GM12878 (cell line): ENCODE results near the gene TAC3.

Source experiments
- CHD2 ChIP-seq: IDR thresholded peaks from 2 replicates; pipeline ENCODE4 v1.6.1; 2011; ENCODE audit warnings: low read depth, low read length, improper control_type of control experiment, borderline replicate concordance
- CHD4 ChIP-seq: fragments of 200-600 bp; sonication (generic); IDR thresholded peaks from 2 replicates; pipeline ENCODE4 v1.6.1; 2016; ENCODE audit warnings: mild to moderate bottlenecking
- EZH2 ChIP-seq: IDR thresholded peaks from 2 replicates; pipeline ENCODE4 v1.6.1; 2012; ENCODE audit warnings: low read depth, mild to moderate bottlenecking, control low read depth, inconsistent platforms, low read length, borderline replicate concordance; ENCODE audit not compliant: control insufficient read depth
- SP1 ChIP-seq: IDR thresholded peaks from one replicate; pipeline ENCODE4 v1.6.1; 2011; ENCODE audit warnings: low read depth, low read length
- TARDBP ChIP-seq: IDR thresholded peaks from 2 replicates; pipeline ENCODE4 v1.6.1; 2016; ENCODE audit warnings: borderline replicate concordance
- TF ChIP-seq, protein P1 (sequence below), 3 experiments: IDR thresholded peaks in 2 of 3; conservative IDR thresholded peaks in 1 of 3; 2 replicates each; pipeline ENCODE4 v1.5.1; 2011; ENCODE audit warnings: low read depth in 3 of 3, low read length in 3 of 3, mild to moderate bottlenecking in 3 of 3, control low read depth in 2 of 3, moderate library complexity in 2 of 3, inconsistent platforms in 1 of 3, mixed read lengths in 1 of 3; ENCODE audit not compliant: control insufficient read depth in 2 of 3, insufficient read depth in 1 of 3; ENCODE audit errors: extremely low read depth in 1 of 3
- TF ChIP-seq, protein P2 (sequence below): IDR thresholded peaks from 2 replicates; pipeline ENCODE4 v1.6.1; 2011; ENCODE audit warnings: low read depth, mild to moderate bottlenecking, low read length, moderate library complexity, borderline replicate concordance; ENCODE audit errors: extremely low read depth

DNA sequence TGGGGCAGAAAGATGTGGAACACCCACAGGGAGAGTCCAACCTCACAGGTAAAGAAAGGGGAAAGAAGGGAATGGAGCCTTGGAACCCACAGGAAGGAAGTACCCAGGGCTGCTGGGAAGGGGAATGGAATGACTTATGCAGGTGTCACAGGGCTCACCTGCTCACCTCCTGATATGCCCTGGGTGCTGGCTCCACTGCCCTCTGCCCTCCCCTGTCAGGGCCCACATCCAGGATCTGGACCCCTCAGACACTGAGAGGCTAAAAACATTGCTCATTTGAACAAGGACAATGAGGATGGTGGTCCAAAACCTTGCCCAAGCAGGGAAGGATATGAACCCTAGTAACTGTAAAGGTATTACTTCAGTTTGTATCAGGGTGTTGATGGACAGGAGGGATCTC is 29.3 kb downstream of the TAC3 start:
- no peak for TF ChIP-seq TARDBP
- TF ChIP-seq CHD2 = no peak
- TF ChIP-seq EZH2 = no peak
- TF ChIP-seq, protein P1, sequence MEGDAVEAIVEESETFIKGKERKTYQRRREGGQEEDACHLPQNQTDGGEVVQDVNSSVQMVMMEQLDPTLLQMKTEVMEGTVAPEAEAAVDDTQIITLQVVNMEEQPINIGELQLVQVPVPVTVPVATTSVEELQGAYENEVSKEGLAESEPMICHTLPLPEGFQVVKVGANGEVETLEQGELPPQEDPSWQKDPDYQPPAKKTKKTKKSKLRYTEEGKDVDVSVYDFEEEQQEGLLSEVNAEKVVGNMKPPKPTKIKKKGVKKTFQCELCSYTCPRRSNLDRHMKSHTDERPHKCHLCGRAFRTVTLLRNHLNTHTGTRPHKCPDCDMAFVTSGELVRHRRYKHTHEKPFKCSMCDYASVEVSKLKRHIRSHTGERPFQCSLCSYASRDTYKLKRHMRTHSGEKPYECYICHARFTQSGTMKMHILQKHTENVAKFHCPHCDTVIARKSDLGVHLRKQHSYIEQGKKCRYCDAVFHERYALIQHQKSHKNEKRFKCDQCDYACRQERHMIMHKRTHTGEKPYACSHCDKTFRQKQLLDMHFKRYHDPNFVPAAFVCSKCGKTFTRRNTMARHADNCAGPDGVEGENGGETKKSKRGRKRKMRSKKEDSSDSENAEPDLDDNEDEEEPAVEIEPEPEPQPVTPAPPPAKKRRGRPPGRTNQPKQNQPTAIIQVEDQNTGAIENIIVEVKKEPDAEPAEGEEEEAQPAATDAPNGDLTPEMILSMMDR (IDR thresholded peaks at IDR 0.05 in 2 of 3, conservative IDR thresholded peaks at IDR 0.05 in 1 of 3; ENCODE audit: control insufficient read depth in 2 of 3, extremely low read depth in 1 of 3, insufficient read depth in 1 of 3, low read depth in 3 of 3, low read length in 3 of 3) = no peak
- TF ChIP-seq SP1 = no peak
- no peak for TF ChIP-seq CHD4
- TF ChIP-seq, protein P2, sequence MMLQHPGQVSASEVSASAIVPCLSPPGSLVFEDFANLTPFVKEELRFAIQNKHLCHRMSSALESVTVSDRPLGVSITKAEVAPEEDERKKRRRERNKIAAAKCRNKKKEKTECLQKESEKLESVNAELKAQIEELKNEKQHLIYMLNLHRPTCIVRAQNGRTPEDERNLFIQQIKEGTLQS = no peak
